IMR-90 (cell line): ENCODE data around the gene IQSEC1. TPM values are rescaled to one million over a fixed set of nuclear protein-coding genes. Genes with fewer than 3 reads are reported as not detected.

Experiments
- ATAC-seq: fragments of 200-7000 bp; cut with Tn5 transposase; 2 replicates; pipeline ENCODE4 v1.9.1; 2020; ENCODE audit warnings: low read depth, mild to moderate bottlenecking, moderate library complexity
- BruUV-seq: library from RNA; stranded (reverse); fragments of 400-500 nt; replicated peaks from 2 replicates; lab custom pipeline; 2021; lab: Mats Ljungman, UMichigan
- CTCF ChIA-PET: fragments of 300-600 bp; formaldehyde crosslinking; extraction: SDS; loops from one replicate; lab custom pipeline; 2021; ENCODE audit warnings: antibody characterized with exemption; lab: Yijun Ruan, JAX
- POLR2A ChIA-PET: fragments of 300-600 bp; sonication (Branson Sonifier 250); formaldehyde crosslinking; loops from one replicate; lab custom pipeline; 2022; ENCODE audit warnings: antibody characterized with exemption; ENCODE audit not compliant: unreplicated experiment; lab: Charles Lee
- DNase-seq: peaks from one replicate; pipeline ENCODE4 v3.0.0; 2013
- H2AFZ ChIP-seq: replicated peaks from 2 replicates; pipeline ENCODE3; 2013; ENCODE audit warnings: low read length, mild to moderate bottlenecking; ENCODE audit not compliant: poor library complexity
- H2AK5ac ChIP-seq: 2 replicates; pipeline ENCODE4 v1.6.1; 2013; ENCODE audit warnings: low read depth, low read length, inconsistent platforms
- H2AK9ac ChIP-seq: replicated peaks from 2 replicates; pipeline ENCODE3; 2013; ENCODE audit warnings: mild to moderate bottlenecking, low read depth, low read length, moderate library complexity; ENCODE audit not compliant: poor library complexity
- H2BK120ac ChIP-seq: 2 replicates; pipeline ENCODE4 v1.6.1; 2013; ENCODE audit warnings: low read depth, low read length, inconsistent platforms
- H2BK15ac ChIP-seq: 3 replicates; pipeline ENCODE4 v1.6.1; 2013; ENCODE audit warnings: low read depth, low read length, inconsistent platforms
- H2BK20ac ChIP-seq: 2 replicates; pipeline ENCODE4 v1.6.1; 2013; ENCODE audit warnings: low read depth, mild to moderate bottlenecking, inconsistent platforms, low read length, moderate library complexity
- H2BK5ac ChIP-seq: 2 replicates; pipeline ENCODE4 v1.6.1; 2013; ENCODE audit warnings: mild to moderate bottlenecking, low read depth, low read length, inconsistent platforms; ENCODE audit not compliant: poor library complexity, severe bottlenecking
- H3K14ac ChIP-seq: replicated peaks from 2 replicates; pipeline ENCODE4 v1.6.1; 2013; ENCODE audit warnings: low read depth, low read length, inconsistent platforms
- H3K18ac ChIP-seq: 2 replicates; pipeline ENCODE4 v1.6.1; 2013; ENCODE audit warnings: low read depth, low read length, control low read depth
- H3K23ac ChIP-seq: 2 replicates; pipeline ENCODE4 v1.6.1; 2013; ENCODE audit warnings: low read depth, low read length, inconsistent platforms
- H3K27ac ChIP-seq: 2 replicates; pipeline ENCODE4 v1.5.1; 2013; ENCODE audit warnings: mild to moderate bottlenecking, control low read depth, low read length; ENCODE audit not compliant: insufficient read depth
- H3K27me3 ChIP-seq: 2 replicates; pipeline ENCODE4 v1.6.1; 2013; ENCODE audit warnings: low read length; ENCODE audit not compliant: control insufficient read depth, insufficient read depth
- H3K36me3 ChIP-seq: 2 replicates; pipeline ENCODE4 v1.6.1; 2013; ENCODE audit warnings: low read length, mixed read lengths; ENCODE audit not compliant: control insufficient read depth, insufficient read depth
- H3K4ac ChIP-seq: 2 replicates; pipeline ENCODE4 v1.6.1; 2013; ENCODE audit warnings: low read depth, low read length, inconsistent platforms
- H3K4me1 ChIP-seq: 2 replicates; pipeline ENCODE4 v1.6.1; 2013; ENCODE audit warnings: low read length, mixed read lengths; ENCODE audit not compliant: control insufficient read depth, insufficient read depth
- H3K4me2 ChIP-seq: 2 replicates; pipeline ENCODE4 v1.6.1; 2013; ENCODE audit warnings: low read depth, mild to moderate bottlenecking, control low read depth, low read length, moderate library complexity
- H3K4me3 ChIP-seq: 2 replicates; pipeline ENCODE4 v1.5.1; 2013; ENCODE audit warnings: low read depth, mild to moderate bottlenecking, control low read depth, low read length, moderate library complexity; ENCODE audit not compliant: insufficient read depth
- H3K56ac ChIP-seq: 2 replicates; pipeline ENCODE4 v1.6.1; 2013; ENCODE audit warnings: low read length, inconsistent platforms; ENCODE audit not compliant: insufficient read depth; ENCODE audit errors: extremely low read depth
- H3K79me1 ChIP-seq, 2 experiments: 2 replicates each; pipeline ENCODE4 v1.6.1; 2013; ENCODE audit warnings: low read length in 2 of 2, inconsistent platforms in 1 of 2, low read depth in 1 of 2
- H3K9ac ChIP-seq: 2 replicates; pipeline ENCODE4 v1.6.1; 2013; ENCODE audit warnings: low read depth, low read length, control low read depth
- H3K9me1 ChIP-seq: 2 replicates; pipeline ENCODE4 v1.6.1; 2013; ENCODE audit warnings: low read length, inconsistent platforms; ENCODE audit not compliant: insufficient read depth
- H3K9me3 ChIP-seq: 2 replicates; pipeline ENCODE4 v1.6.1; 2013; ENCODE audit warnings: low read length; ENCODE audit not compliant: control insufficient read depth, insufficient read depth
- H4K20me1 ChIP-seq: 2 replicates; pipeline ENCODE4 v1.6.1; 2013; ENCODE audit warnings: low read length, inconsistent platforms; ENCODE audit not compliant: insufficient read depth
- H4K5ac ChIP-seq: 2 replicates; pipeline ENCODE4 v1.6.1; 2013; ENCODE audit warnings: mild to moderate bottlenecking, low read depth, low read length, control low read depth
- H4K8ac ChIP-seq, 2 experiments: 2 replicates each; pipeline ENCODE4 v1.6.1; 2013; ENCODE audit warnings: low read depth in 2 of 2, low read length in 2 of 2, control low read depth in 1 of 2, inconsistent platforms in 1 of 2
- H4K91ac ChIP-seq: 2 replicates; pipeline ENCODE4 v1.6.1; 2013; ENCODE audit warnings: low read depth, low read length, inconsistent platforms; ENCODE audit not compliant: insufficient read depth
- BHLHE40 ChIP-seq: fragments of 150-350 bp; IDR thresholded peaks from 2 replicates; pipeline ENCODE4 v1.6.1; 2016; ENCODE audit warnings: mild to moderate bottlenecking, low read depth, low read length
- CEBPB ChIP-seq: IDR thresholded peaks from 2 replicates; pipeline ENCODE4 v1.6.1; 2012; ENCODE audit warnings: low read depth, low read length, improper control_type of control experiment
- FOS ChIP-seq: fragments of 150-350 bp; IDR thresholded peaks from 2 replicates; pipeline ENCODE4 v1.6.1; 2016; ENCODE audit warnings: low read depth, low read length
- MAZ ChIP-seq: IDR thresholded peaks from 2 replicates; pipeline ENCODE4 v1.6.1; 2012; ENCODE audit warnings: low read depth, mild to moderate bottlenecking, low read length, improper control_type of control experiment, moderate library complexity, borderline replicate concordance
- NFE2L2 ChIP-seq: fragments of 150-350 bp; IDR thresholded peaks from 2 replicates; pipeline ENCODE4 v1.6.1; 2016; ENCODE audit warnings: low read depth, mild to moderate bottlenecking, low read length
- POLR2A ChIP-seq: IDR thresholded peaks from 2 replicates; pipeline ENCODE4 v1.6.1; 2012; ENCODE audit warnings: mild to moderate bottlenecking, low read depth, low read length
- RAD21 ChIP-seq: IDR thresholded peaks from 2 replicates; pipeline ENCODE4 v1.6.1; 2012; ENCODE audit warnings: low read length, improper control_type of control experiment
- RFX5 ChIP-seq: IDR thresholded peaks from 2 replicates; pipeline ENCODE4 v1.8.0; 2012; ENCODE audit warnings: low read depth, mild to moderate bottlenecking, low read length, moderate library complexity
- WGBS, 2 experiments: methylation state at CpG; one replicate each; pipeline versions ENCODE4 v1.1.5 to v1.1.7; 2013; ENCODE audit warnings: missing lambda C conversion rate in 2 of 2; ENCODE audit not compliant: insufficient read length in 1 of 2; ENCODE audit errors: extremely low coverage in 2 of 2; 5-methylcytosine and 5-hydroxymethylcytosine counted together
- dilution Hi-C: fragments of 300-500 bp; cut with HindIII; formaldehyde crosslinking; loops from one replicate; pipeline ENCODE4 v1.14.3; 2018; ENCODE audit warnings: low sequenced_read_pairs; ENCODE audit not compliant: unreplicated experiment
- in situ Hi-C: fragments of 300-500 bp; cut with MboI; formaldehyde crosslinking; loops from 3 replicates; pipeline ENCODE4 v1.14.3; 2019; ENCODE audit warnings: low sequenced_read_pairs, inconsistent platforms, mixed read lengths
- intact Hi-C: fragments of 100-400 bp; cut with micrococcal nuclease; formaldehyde crosslinking; loops from 2 replicates; pipeline ENCODE4 v1.10.0; 2022
- polyA plus RNA-seq, 3 experiments: library from polyadenylated mRNA; depleted of rRNA; stranded (reverse); fragments of >200 nt; gene quantifications; 2 replicates each; pipeline ENCODE4 v1.2.3, GENCODE V29; 2012; ENCODE audit warnings: low replicate concordance in 1 of 3
- total RNA-seq: library from RNA; depleted of rRNA; stranded (reverse); fragments of >200 nt; gene quantifications from 2 replicates; pipeline ENCODE4 v1.2.3, GENCODE V29; 2012
- TF ChIP-seq, protein P1 (sequence below): fragments of 150-350 bp; IDR thresholded peaks from 2 replicates; pipeline ENCODE4 v1.6.1; 2017; ENCODE audit warnings: mild to moderate bottlenecking, antibody characterized with exemption, low read length, low read depth
- TF ChIP-seq, protein P2 (sequence below): fragments of 150-350 bp; IDR thresholded peaks from 2 replicates; pipeline ENCODE4 v1.6.1; 2016; ENCODE audit warnings: low read depth, mild to moderate bottlenecking, low read length, moderate library complexity, borderline replicate concordance

The IQSEC1 gene
- total and polyA plus RNA-seq, 2 of the 4 experiments (the other 2 are of a cell fraction): 5.9 to 11.9 TPM

DNA sequence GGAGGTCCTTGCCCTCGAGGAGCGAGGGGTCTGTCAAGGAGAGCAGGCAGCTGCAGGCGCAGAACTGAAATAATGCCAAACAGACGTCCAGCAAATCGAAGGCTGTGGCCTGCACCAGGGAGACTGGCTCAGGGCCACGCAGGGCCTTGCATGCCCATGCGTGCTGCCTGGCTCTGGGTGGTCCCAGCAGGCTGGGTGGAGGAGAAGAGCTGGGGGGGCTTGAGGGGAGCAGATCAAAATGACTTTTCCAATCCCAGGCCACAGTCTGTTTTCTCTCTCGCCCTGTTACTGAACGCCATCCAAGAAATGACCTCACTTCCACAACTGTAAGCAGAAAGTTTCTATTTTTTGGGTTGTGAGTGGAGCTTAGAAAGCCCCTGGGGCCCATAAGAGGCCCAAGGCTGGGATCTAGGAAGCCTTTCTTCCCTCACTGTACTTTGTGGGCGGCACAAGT is 134.9 kb downstream of the IQSEC1 start:
- H3K9me1 ChIP-seq: peaks cover 13% of the 10 kb centered on the region; the same call in 1 of the 2 replicates
- H2AK5ac ChIP-seq: no peak overlapping the region
- no peak overlapping the region; the same call in 1 of the 2 replicates for H3K14ac ChIP-seq
- DNase-seq (peak; percentile 57), ATAC-seq (peak; percentile 71)
- no peak overlapping the region for H2AFZ ChIP-seq
- H3K9me3 ChIP-seq: no peaks in the 10 kb centered on the region
- peaks cover 9% of the 10 kb centered on the region; the same call in 1 of the 2 replicates for H3K4me1 ChIP-seq
- BruUV-seq: no TSS peak
- H4K91ac ChIP-seq: no peak overlapping the region
- H4K5ac ChIP-seq: no peak overlapping the region; the same call in 1 of the 2 replicates
- H2BK15ac ChIP-seq: no peak overlapping the region
- peaks cover 47% of the 10 kb centered on the region for H3K36me3 ChIP-seq
- H3K4me3 ChIP-seq: no peak overlapping the region
- no peak overlapping the region for H3K23ac ChIP-seq
- no peak overlapping the region; the same call in 1 of the 2 replicates for H3K4me2 ChIP-seq
- H3K18ac ChIP-seq: no peak overlapping the region
- H3K56ac ChIP-seq: no peak overlapping the region
- peak overlapping the region; percentile 28; the same call in 1 of the 2 replicates for H3K27ac ChIP-seq
- H2BK20ac ChIP-seq: no peak overlapping the region
- H3K79me1 ChIP-seq: peaks cover 15 to 24% of the 10 kb centered on the region in 2 experiments
- no peak for TF ChIP-seq BHLHE40
- TF ChIP-seq, protein P1, sequence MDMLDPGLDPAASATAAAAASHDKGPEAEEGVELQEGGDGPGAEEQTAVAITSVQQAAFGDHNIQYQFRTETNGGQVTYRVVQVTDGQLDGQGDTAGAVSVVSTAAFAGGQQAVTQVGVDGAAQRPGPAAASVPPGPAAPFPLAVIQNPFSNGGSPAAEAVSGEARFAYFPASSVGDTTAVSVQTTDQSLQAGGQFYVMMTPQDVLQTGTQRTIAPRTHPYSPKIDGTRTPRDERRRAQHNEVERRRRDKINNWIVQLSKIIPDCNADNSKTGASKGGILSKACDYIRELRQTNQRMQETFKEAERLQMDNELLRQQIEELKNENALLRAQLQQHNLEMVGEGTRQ: no peak
- no peak for TF ChIP-seq NFE2L2
- no peak for TF ChIP-seq CEBPB
- TF ChIP-seq RFX5: no peak
- TF ChIP-seq FOS: no peak
- TF ChIP-seq RAD21: no peak
- no peak for TF ChIP-seq MAZ
- no peak for TF ChIP-seq POLR2A
- TF ChIP-seq, protein P2, sequence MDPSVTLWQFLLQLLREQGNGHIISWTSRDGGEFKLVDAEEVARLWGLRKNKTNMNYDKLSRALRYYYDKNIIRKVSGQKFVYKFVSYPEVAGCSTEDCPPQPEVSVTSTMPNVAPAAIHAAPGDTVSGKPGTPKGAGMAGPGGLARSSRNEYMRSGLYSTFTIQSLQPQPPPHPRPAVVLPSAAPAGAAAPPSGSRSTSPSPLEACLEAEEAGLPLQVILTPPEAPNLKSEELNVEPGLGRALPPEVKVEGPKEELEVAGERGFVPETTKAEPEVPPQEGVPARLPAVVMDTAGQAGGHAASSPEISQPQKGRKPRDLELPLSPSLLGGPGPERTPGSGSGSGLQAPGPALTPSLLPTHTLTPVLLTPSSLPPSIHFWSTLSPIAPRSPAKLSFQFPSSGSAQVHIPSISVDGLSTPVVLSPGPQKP: no peak
- H4K8ac ChIP-seq: no peak overlapping the region
- POLR2A ChIA-PET: interaction anchor here (0.5 kb wide), 1 partner anchor 57 kb away, joined by 3 read pairs; no protein-coding TSS in a partner anchor
- H3K27me3 ChIP-seq: no peaks in the 10 kb centered on the region
- H2BK120ac ChIP-seq: no peak overlapping the region
- dilution Hi-C loops: no loop called here
- H3K4ac ChIP-seq: no peak overlapping the region
- in situ Hi-C loops: no loop called here
- peak overlapping the region; percentile 44 for H2AK9ac ChIP-seq
- WGBS, 2 experiments: 39% methylated on average over 3 of the region's 10 CpGs; no CpG with 5 or more reads in 1 of the 2 experiments
- intact Hi-C loops: no loop called here
- CTCF ChIA-PET: no interaction called here
- H3K9ac ChIP-seq: no peak overlapping the region
- peaks cover 25% of the 10 kb centered on the region for H4K20me1 ChIP-seq
- no peak overlapping the region for H2BK5ac ChIP-seq
